Stimulated activated CD4-positive, alpha-beta T cell treated with anti-CD3 and anti-CD28 coated beads, Interleukin-12 subunit alpha, Interleukin-12 subunit beta, amount 100 ng/mL, for 48 hours (primary cell): ENCODE measurements around the gene WFDC10A.
"Not testable (repeated sequence)": the region's sequence is repeated elsewhere in the genome, so short reads cannot be mapped to it uniquely, and the experiment has no call there.

Experiments
- DNase-seq, 3 donors: peaks; one replicate each; pipeline ENCODE4 v3.0.0-alpha.2; 2020; ENCODE audit warnings: low read depth in 2 of 3, low spot score in 1 of 3

The WFDC10A gene

GRCh38 chr20:45629496-45630100 is at the start of gene WFDC10A:
WFDC10A (plus strand) TSS chr20:45629739; CDS start chr20:45629814, 75 bp downstream.
- peak; percentile 12 to 19 (median 17) for DNase-seq

GRCh38 chr20:45581702-45582101 is 47.8 kb upstream of the WFDC10A start:
- no peak for DNase-seq

GRCh38 chr20:45583502-45583901 is 46.0 kb upstream of the WFDC10A start:
- DNase-seq = no peak

DNA sequence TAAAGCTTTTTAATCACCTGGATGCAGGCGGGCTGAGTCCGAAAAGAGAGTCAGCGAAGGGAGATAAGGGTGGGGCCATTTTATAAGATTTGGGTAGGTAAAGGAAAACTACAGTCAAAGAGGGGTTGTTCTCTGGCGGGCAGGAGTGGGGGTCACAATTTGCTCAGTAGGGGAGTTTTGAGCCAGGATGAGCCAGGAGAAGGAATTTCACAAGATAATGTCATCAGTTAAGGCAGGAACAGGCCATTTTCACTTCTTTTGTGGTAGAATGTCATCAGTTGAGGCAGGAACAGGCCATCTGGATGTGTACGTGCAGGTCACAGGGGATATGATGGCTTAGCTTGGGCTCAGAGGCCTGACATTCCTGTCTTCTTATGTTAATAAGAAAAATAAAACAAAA is 45.2 kb upstream of the WFDC10A start:
- not testable (repeated sequence) for DNase-seq

DNA sequence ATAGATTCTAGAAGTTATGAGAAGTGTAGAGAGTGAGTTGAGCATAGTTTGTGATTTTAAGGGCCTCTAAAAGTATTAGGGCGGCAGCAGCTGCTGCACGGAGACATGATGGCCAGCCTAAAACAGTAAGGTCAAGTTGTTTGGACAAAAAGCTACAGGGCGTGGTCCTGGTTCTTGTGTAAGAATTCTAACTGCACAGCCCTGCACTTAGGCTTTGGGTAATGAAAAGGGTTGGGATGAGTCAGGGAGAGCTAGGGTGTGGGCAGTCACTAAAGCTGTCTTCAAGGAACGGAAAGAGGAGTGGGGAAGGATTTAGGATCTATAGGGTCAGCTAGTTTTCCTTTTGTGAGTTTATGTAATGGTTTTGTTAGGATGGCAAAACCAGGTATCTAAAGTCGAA is 43.6 kb upstream of the WFDC10A start:
- not testable (repeated sequence) for DNase-seq

DNA sequence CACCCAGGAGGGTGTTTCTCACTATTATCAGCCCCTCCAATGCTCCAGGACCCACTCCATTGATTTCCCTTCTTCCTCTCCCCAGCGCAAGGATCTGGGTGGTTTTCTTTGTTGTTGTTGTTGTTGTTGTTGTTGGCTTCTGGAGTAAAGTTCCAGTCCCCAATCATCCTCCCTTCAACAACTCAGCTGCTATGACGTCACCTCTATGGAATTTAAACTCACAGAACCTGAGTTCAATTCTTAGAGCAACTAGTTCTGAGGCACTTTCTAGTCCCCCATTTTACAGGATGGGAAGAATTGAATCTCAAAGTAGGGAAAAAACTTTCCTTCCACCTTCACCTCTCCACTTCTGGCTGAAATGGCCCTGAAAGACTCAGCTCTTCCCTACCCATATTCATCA is 40.7 kb upstream of the WFDC10A start:
- DNase-seq = no peak

DNA sequence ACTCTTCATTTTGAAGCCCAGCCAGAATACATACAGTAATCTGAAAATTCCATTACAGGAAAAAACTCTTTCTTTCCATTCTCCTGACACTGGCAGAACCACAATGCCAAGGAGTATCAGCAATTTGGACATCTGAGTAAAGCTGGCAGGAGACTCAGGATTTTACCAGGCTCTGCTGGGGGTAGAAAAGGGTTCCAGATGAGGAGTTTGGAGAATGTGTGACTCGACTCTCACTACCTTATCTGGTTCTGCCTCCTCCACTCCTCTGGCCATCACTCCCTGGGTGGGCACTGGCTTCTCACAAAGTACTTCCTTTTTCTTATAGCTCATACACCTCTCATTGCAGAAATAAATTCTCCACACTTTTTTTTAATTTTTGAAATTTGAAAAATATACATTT is 39.8 kb upstream of the WFDC10A start:
- DNase-seq = no peak

- peak in 2 of 3 donors; percentile 5 to 30 for DNase-seq
Measured at GRCh38 chr20:45592574-45593189, 36.9 kb upstream of the WFDC10A start.

GRCh38 chr20:45593498-45593897 is 36.0 kb upstream of the WFDC10A start:
- no peak for DNase-seq

DNA sequence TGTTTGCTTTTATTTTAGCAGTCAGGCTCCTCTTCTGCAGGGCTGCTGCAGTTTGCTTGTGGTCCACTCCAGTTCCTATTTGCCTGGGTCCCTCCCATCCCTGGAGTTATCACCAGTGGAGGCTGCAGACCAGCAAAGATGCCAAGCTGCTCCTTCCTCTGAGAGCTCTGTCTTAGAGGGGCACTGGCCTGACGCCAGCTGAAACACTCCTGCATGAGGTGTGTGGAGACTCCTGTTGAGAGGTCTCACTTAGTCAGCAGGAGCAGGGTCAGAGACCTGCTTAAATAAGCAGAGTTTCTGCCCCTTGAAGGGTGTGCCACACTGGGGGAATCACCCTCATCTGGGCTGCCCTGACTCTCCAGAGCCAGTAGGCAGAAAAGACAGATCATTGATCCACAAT is 34.3 kb upstream of the WFDC10A start:
- DNase-seq = no peak

DNA sequence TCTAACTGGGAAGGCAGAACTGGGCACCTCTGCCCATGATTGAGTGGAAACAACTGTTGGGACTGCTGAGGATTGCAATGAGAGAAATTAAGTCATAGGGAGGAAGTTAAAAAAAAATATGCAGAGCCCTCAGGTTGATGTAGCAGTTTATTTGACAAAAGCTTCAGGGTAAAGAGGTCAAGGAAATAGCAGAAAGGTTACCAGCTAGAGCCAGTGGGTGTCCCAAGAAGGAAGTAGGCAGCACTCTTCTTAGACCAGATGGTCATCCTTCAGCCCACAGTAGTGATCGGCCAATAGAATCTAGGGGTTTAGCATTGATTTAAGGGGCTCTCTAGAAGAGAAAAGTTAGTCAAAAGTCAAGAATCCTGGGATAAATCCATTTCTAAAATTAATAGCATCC is 21.7 kb upstream of the WFDC10A start:
- DNase-seq = no peak

GRCh38 chr20:45611054-45611453 is 18.5 kb upstream of the WFDC10A start:
- peak; percentile 49 to 59 (median 58) for DNase-seq

- DNase-seq = no peak
Measured at GRCh38 chr20:45612314-45612713, 17.2 kb upstream of the WFDC10A start.

DNA sequence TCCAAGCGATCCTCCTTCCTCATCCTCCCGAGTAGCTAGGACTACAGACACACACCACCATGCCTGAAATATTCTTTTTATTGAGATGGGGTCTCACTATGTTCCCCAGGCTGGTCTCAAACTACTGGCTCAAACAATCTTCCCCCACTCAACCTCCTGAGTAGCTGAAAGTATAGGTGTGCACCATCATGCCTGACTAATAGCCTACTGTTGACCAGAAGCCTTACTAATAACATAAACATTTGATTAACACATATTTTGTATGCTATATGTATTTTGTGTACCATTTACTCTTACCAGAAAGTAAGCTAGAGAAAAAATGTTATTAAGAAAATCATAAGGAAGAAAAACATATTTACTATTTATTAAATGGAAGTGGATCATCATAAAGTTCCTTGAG is 11.9 kb upstream of the WFDC10A start:
- no peak for DNase-seq

GRCh38 chr20:45621593-45621992 is 7.9 kb upstream of the WFDC10A start:
- no peak for DNase-seq

DNA sequence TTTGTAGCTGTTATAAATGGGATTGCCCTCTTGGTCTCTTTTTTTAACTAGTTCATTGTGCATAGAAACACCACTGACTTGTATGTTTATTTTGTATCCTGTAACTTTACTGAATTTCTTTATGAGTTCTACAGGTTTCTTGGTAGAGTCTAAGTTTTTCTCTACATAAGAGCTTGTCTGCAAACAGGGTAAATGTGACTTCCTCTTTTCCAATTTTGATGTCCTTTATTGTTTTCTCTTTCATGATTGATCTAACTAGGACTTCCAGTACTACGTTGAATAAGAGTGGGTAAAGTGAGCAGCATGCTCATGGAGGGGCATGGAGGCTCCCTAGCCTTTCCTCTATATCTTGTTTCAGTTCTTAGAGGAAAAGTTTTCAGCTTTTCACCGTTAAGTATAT is 3.0 kb upstream of the WFDC10A start:
- no peak for DNase-seq

GRCh38 chr20:45630371-45630770 is 832 bp downstream of the WFDC10A start:
- DNase-seq = no peak

GRCh38 chr20:45631184-45631583 is 1.6 kb downstream of the WFDC10A start, which contains the start of gene WFDC9:
WFDC9 (minus strand) TSS chr20:45631284; CDS start chr20:45610181, 21,103 bp downstream.
- no peak for DNase-seq

GRCh38 chr20:45636513-45636912 is 7.0 kb downstream of the WFDC10A start:
- DNase-seq = no peak

GRCh38 chr20:45639687-45640086 is 10.1 kb downstream of the WFDC10A start:
- no peak for DNase-seq

DNA sequence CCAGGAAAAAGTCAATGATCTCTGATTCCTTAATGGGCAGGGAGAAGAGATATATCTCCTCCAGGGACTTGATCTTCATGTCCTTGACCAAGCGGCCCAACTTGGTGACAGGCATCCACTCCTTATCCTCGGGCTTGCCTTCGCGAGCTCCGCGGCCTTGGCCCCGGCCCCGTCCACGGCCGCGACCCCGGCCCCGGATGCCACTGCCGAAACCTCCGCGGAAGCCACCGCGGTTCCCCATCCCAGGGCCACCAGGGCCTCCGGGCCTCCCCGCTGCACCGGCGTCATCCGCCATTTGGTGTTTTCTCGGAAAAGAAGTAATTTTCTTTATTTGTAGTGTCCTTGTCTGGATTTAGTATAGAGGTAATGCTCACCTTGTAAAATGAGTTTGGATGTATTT is 11.5 kb downstream of the WFDC10A start:
- DNase-seq = not testable (repeated sequence)

- DNase-seq = not testable (repeated sequence)
Measured at GRCh38 chr20:45645869-45646268, 16.3 kb downstream of the WFDC10A start.

GRCh38 chr20:45646875-45647274 is 17.3 kb downstream of the WFDC10A start:
- no peak for DNase-seq
